GM12878 (cell line): Measurements from ENCODE around the gene PLD3. TPM values are rescaled to one million over a fixed set of nuclear protein-coding genes. Genes with fewer than 3 reads are reported as not detected.

ENCODE experiments used
- ATAC-seq: fragments of 200-7000 bp; cut with Tn5 transposase; 3 replicates; pipeline ENCODE4 v1.9.1; 2020; ENCODE audit warnings: mild to moderate bottlenecking, moderate library complexity
- BruUV-seq: library from RNA; stranded (reverse); fragments of 400-500 nt; replicated peaks from 2 replicates; lab custom pipeline; 2021; lab: Mats Ljungman, UMichigan
- CTCF ChIA-PET: fragments of 300-600 bp; sonication (Branson Sonifier 250); formaldehyde crosslinking; extraction: SDS; loops from one replicate; lab custom pipeline; 2021; ENCODE audit warnings: inconsistent platforms; lab: Yijun Ruan, JAX
- POLR2A ChIA-PET: fragments of 350-600 bp; formaldehyde crosslinking; extraction: SDS; loops from one replicate; lab custom pipeline; 2021; ENCODE audit warnings: inconsistent platforms; lab: Charles Lee
- RAD21 ChIA-PET: fragments of 300-600 bp; sonication (Branson Sonifier 250); formaldehyde crosslinking; loops from one replicate; lab custom pipeline; 2023; ENCODE audit warnings: antibody characterized with exemption; ENCODE audit not compliant: unreplicated experiment; lab: Charles Lee
- SMC1A ChIA-PET: fragments of 300-600 bp; sonication (Branson Sonifier 250); formaldehyde crosslinking; loops from one replicate; lab custom pipeline; 2023; ENCODE audit not compliant: unreplicated experiment, uncharacterized antibody; lab: Charles Lee
- DNase-seq: peaks from one replicate; pipeline ENCODE4 v3.0.0-alpha.2; 2011; ENCODE audit warnings: low read depth, low spot score
- FAIRE-seq: peaks from 3 replicates; lab custom pipeline; 2011; peaks lifted over from hg19 to GRCh38; lab: Jason Lieb, UNC
- H2AFZ ChIP-seq: 2 replicates; pipeline ENCODE4 v1.6.0; 2011; ENCODE audit warnings: low read depth, low read length, control low read depth; ENCODE audit not compliant: control insufficient read depth
- H3K27ac ChIP-seq: 2 replicates; pipeline ENCODE4 v1.5.1; 2011; ENCODE audit warnings: control low read depth; ENCODE audit not compliant: control insufficient read depth, insufficient read depth
- H3K27me3 ChIP-seq, 2 experiments: replicated peaks in 1 of 2; 2 replicates each; pipeline versions ENCODE4 v1.6.0 to v1.6.1; 2011; ENCODE audit warnings: low read length in 1 of 2; ENCODE audit not compliant: control insufficient read depth in 2 of 2, insufficient read depth in 2 of 2
- H3K36me3 ChIP-seq, 2 experiments: 2 replicates each; pipeline ENCODE4 v1.5.1; 2011; ENCODE audit warnings: low read length in 1 of 2; ENCODE audit not compliant: control insufficient read depth in 2 of 2, insufficient read depth in 2 of 2
- H3K4me1 ChIP-seq: 2 replicates; pipeline ENCODE4 v1.6.1; 2011; ENCODE audit warnings: mild to moderate bottlenecking, low read length, moderate library complexity, mixed read lengths; ENCODE audit not compliant: control insufficient read depth, insufficient read depth
- H3K4me2 ChIP-seq: 2 replicates; pipeline ENCODE4 v1.6.0; 2011; ENCODE audit warnings: control low read depth; ENCODE audit not compliant: control insufficient read depth, insufficient read depth
- H3K4me3 ChIP-seq: fragments of 200-600 bp; sonication (generic); 2 replicates; pipeline ENCODE4 v1.5.1; 2016
- H3K79me2 ChIP-seq: 2 replicates; pipeline ENCODE4 v1.6.0; 2011; ENCODE audit warnings: low read length; ENCODE audit not compliant: control insufficient read depth, insufficient read depth
- H3K9ac ChIP-seq: 2 replicates; pipeline ENCODE4 v1.8.0; 2011; ENCODE audit warnings: low read length, control low read depth, mixed read lengths; ENCODE audit not compliant: control insufficient read depth, insufficient read depth
- H3K9me3 ChIP-seq: replicated peaks from 3 replicates; pipeline ENCODE4 v1.5.1; 2011; ENCODE audit warnings: mild to moderate bottlenecking, low read length; ENCODE audit not compliant: control insufficient read depth, insufficient read depth
- H4K20me1 ChIP-seq: 2 replicates; pipeline ENCODE4 v1.6.0; 2011; ENCODE audit not compliant: control insufficient read depth, insufficient read depth
- BCL11A ChIP-seq: IDR thresholded peaks from 2 replicates; pipeline ENCODE4 v1.6.1; 2011; ENCODE audit warnings: low read depth, low read length
- CBFB ChIP-seq: IDR thresholded peaks from 2 replicates; pipeline ENCODE4 v1.6.1; 2016; ENCODE audit warnings: antibody characterized with exemption, low read depth
- CHD1 ChIP-seq: IDR thresholded peaks from 2 replicates; pipeline ENCODE4 v1.6.1; 2012; ENCODE audit warnings: low read depth, low read length, improper control_type of control experiment
- DPF2 ChIP-seq: fragments of 450-650 bp; IDR thresholded peaks from 2 replicates; pipeline ENCODE4 v1.6.1; 2017; ENCODE audit warnings: mild to moderate bottlenecking
- EED ChIP-seq: sonication (generic); IDR thresholded peaks from 2 replicates; pipeline ENCODE4 v1.6.1; 2016; ENCODE audit warnings: antibody characterized with exemption, low read depth
- ETV6 ChIP-seq, 2 experiments: fragments of 450-650 bp in 1 of 2; IDR thresholded peaks in 1 of 2; conservative IDR thresholded peaks in 1 of 2; 2 replicates each; pipeline ENCODE4 v1.6.1; 2014; ENCODE audit warnings: antibody characterized with exemption in 1 of 2, borderline replicate concordance in 1 of 2, low read depth in 1 of 2, mild to moderate bottlenecking in 1 of 2, moderate library complexity in 1 of 2
- IRF3 ChIP-seq: fragments of 450-650 bp; IDR thresholded peaks from 2 replicates; pipeline ENCODE4 v1.6.1; 2014; ENCODE audit warnings: mild to moderate bottlenecking
- IRF4 ChIP-seq: IDR thresholded peaks from 2 replicates; pipeline ENCODE4 v1.6.1; 2011; ENCODE audit warnings: low read depth, low read length
- NR2C2 ChIP-seq: IDR thresholded peaks from 2 replicates; pipeline ENCODE4 v1.6.1; 2011; ENCODE audit warnings: borderline replicate concordance, low read depth; ENCODE audit not compliant: control insufficient read depth, insufficient read length
- PBX3 ChIP-seq: IDR thresholded peaks from 2 replicates; pipeline ENCODE4 v1.6.1; 2011; ENCODE audit warnings: mild to moderate bottlenecking, low read depth, low read length, moderate library complexity; ENCODE audit not compliant: insufficient replicate concordance
- RBBP5 ChIP-seq: fragments of 200-600 bp; sonication (generic); conservative IDR thresholded peaks from 2 replicates; pipeline ENCODE4 v1.6.1; 2016
- RCOR1 ChIP-seq: conservative IDR thresholded peaks from 2 replicates; pipeline ENCODE4 v1.6.1; 2012; ENCODE audit warnings: low read depth, low read length, improper control_type of control experiment
- YBX1 ChIP-seq: fragments of 450-650 bp; IDR thresholded peaks from 2 replicates; pipeline ENCODE4 v1.6.1; 2016; ENCODE audit warnings: antibody characterized with exemption
- WGBS: methylation state at CpG from one replicate; pipeline ENCODE4 v1.1.6; 2016; ENCODE audit warnings: low lambda C conversion rate; ENCODE audit not compliant: insufficient replicate concordance, insufficient coverage; ENCODE audit errors: missing lambda C conversion rate; 5-methylcytosine and 5-hydroxymethylcytosine counted together
- in situ Hi-C: fragments of 300-500 bp; cut with MboI; formaldehyde crosslinking; loops from 9 replicates; pipeline ENCODE4 v1.14.3; 2018; ENCODE audit warnings: mixed read lengths
- intact Hi-C: fragments of 100-400 bp; cut with micrococcal nuclease; formaldehyde crosslinking; loops from one replicate; pipeline ENCODE4 v1.14.2; 2022; ENCODE audit not compliant: unreplicated experiment
- polyA plus RNA-seq, 11 experiments: library from polyadenylated mRNA; depleted of rRNA in 4 of 11; unstranded in 6 of 11; stranded (reverse) in 5 of 11; fragments of >200 nt; fragmentation: Nextera tagmentation in 4 of 11; fragmentation: Illumina TruSeq in 1 of 11; extraction: Ambion mirVana in 4 of 11; extraction: Trizol in 1 of 11; gene quantifications; 1 replicate in 1 of 11; 2 replicates in 10 of 11; pipeline versions ENCODE4 v1.2.1 to v1.2.3, GENCODE V29; 2011 to 2016; ENCODE audit warnings: inconsistent platforms in 2 of 11, missing spikeins in 2 of 11, low read depth in 1 of 11
- total RNA-seq, 4 experiments: library from RNA; depleted of rRNA in 3 of 4; stranded (reverse); fragments of >200 nt in 3 of 4; fragmentation: Illumina TruSeq in 1 of 4; extraction: Trizol in 1 of 4; gene quantifications; 2 replicates each; pipeline versions ENCODE4 v1.2.1 to v1.2.3, GENCODE V29; 2013 to 2021
- TF ChIP-seq, protein P1 (sequence below): fragments of 450-650 bp; IDR thresholded peaks from 2 replicates; pipeline ENCODE4 v1.6.1; 2016; ENCODE audit warnings: mild to moderate bottlenecking, moderate library complexity, borderline replicate concordance
- TF ChIP-seq, protein P2 (sequence below): fragments of 450-650 bp; IDR thresholded peaks from 2 replicates; pipeline ENCODE4 v1.6.1; 2017; ENCODE audit warnings: mild to moderate bottlenecking

The PLD3 gene
- total and polyA plus RNA-seq, 10 of the 15 experiments (the other 5 are each of a cell fraction or from before 2014, with no cell fraction given), result 1.3 to 134 (median 72.7) TPM

DNA sequence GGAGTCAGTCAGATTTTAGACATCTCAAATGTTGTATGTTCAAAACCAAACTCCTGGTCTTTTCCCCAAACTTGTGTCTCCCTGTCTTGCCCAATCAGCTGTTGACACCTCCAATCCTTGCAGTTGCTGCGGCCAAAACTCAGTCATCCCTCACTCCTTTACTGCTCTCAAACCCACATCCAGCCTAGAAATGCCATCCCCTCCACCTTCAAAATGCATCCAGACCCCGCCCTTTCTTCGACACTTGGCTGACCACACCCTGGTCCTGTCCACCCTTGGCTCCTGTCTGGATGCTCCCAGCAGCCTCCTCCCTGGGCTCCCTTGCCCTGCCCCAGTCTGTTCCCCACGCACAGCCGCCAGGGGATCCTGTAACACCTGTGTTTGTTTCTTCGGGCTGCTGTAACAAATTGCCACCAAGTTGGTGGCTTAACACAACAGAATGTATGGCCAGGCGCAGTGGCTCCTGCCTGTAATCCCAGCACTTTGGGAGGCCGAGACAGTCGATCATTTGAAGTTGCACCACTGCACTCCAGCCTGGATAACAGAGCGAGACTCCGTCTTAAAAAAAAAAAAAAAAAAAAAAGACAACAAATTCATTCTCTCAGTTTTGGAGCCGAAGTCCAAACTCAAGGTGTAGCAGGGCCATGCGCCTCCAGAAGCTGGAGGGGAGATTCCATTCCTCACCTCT, 11.7 kb downstream of the PLD3 start (continued):
- TF ChIP-seq, protein P1, sequence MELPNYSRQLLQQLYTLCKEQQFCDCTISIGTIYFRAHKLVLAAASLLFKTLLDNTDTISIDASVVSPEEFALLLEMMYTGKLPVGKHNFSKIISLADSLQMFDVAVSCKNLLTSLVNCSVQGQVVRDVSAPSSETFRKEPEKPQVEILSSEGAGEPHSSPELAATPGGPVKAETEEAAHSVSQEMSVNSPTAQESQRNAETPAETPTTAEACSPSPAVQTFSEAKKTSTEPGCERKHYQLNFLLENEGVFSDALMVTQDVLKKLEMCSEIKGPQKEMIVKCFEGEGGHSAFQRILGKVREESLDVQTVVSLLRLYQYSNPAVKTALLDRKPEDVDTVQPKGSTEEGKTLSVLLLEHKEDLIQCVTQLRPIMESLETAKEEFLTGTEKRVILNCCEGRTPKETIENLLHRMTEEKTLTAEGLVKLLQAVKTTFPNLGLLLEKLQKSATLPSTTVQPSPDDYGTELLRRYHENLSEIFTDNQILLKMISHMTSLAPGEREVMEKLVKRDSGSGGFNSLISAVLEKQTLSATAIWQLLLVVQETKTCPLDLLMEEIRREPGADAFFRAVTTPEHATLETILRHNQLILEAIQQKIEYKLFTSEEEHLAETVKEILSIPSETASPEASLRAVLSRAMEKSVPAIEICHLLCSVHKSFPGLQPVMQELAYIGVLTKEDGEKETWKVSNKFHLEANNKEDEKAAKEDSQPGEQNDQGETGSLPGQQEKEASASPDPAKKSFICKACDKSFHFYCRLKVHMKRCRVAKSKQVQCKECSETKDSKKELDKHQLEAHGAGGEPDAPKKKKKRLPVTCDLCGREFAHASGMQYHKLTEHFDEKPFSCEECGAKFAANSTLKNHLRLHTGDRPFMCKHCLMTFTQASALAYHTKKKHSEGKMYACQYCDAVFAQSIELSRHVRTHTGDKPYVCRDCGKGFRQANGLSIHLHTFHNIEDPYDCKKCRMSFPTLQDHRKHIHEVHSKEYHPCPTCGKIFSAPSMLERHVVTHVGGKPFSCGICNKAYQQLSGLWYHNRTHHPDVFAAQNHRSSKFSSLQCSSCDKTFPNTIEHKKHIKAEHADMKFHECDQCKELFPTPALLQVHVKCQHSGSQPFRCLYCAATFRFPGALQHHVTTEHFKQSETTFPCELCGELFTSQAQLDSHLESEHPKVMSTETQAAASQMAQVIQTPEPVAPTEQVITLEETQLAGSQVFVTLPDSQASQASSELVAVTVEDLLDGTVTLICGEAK, result no peak
- TF ChIP-seq DPF2 (no peak), RCOR1 (no peak), CBFB (no peak)

DNA sequence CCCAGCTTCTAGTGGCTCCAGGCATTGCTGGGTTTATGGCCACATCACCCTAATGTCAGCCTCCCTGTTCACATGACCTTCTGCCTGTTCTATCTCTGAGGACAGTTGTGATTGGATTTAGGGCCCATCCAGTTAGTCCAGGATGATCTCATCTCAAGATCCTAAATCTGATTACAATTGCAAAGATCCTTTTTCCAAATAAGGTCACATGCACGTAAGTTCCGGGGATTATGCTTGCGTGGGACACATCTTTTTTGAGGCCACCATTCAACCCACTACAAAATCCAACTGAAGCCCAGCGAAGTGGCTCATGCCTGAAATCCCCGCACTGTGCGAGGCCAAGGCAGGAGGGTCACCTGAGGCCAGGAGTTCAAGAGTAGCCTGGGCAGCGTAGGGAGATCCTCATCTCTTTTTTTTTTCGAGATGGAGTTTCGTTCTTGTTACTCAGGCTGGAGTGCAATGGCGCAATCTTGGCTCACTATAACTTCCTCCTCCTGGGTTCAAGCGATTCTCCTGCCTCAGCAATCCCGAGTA, 12.3 kb downstream of the PLD3 start:
- FAIRE-seq, result no peak
- no peak for TF ChIP-seq YBX1
- no peak for TF ChIP-seq NR2C2
- no peak for TF ChIP-seq BCL11A
- TF ChIP-seq IRF4, result no peak
- no peak for TF ChIP-seq PBX3
- TF ChIP-seq EED, result no peak
- TF ChIP-seq CHD1, result no peak
- TF ChIP-seq, protein P2, sequence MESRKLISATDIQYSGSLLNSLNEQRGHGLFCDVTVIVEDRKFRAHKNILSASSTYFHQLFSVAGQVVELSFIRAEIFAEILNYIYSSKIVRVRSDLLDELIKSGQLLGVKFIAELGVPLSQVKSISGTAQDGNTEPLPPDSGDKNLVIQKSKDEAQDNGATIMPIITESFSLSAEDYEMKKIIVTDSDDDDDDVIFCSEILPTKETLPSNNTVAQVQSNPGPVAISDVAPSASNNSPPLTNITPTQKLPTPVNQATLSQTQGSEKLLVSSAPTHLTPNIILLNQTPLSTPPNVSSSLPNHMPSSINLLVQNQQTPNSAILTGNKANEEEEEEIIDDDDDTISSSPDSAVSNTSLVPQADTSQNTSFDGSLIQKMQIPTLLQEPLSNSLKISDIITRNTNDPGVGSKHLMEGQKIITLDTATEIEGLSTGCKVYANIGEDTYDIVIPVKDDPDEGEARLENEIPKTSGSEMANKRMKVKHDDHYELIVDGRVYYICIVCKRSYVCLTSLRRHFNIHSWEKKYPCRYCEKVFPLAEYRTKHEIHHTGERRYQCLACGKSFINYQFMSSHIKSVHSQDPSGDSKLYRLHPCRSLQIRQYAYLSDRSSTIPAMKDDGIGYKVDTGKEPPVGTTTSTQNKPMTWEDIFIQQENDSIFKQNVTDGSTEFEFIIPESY, result no peak
- no peak for TF ChIP-seq IRF3
- no peak for TF ChIP-seq RBBP5
- TF ChIP-seq ETV6 (conservative IDR thresholded peaks at IDR 0.05 in 1 of 2, IDR thresholded peaks at IDR 0.05 in 1 of 2; ENCODE audit: borderline replicate concordance in 1 of 2, low read depth in 1 of 2), result no peak

More for the DNA sequence above, 12.3 kb downstream of the PLD3 start:
- WGBS, result 96% methylated on average over 12 of the region's 12 CpGs
- ChIA-PET SMC1A (no interaction called here), CTCF (no interaction called here), RAD21 (no interaction called here), POLR2A (no interaction called here)
- intact Hi-C loops, result no loop called here
- Histone ChIP-seq H3K4me3 (no peak overlapping the region), H3K9me3 (no peaks in the 10 kb centered on the region), H3K79me2 (peaks cover 9% of the 10 kb centered on the region), H4K20me1 (no peaks in the 10 kb centered on the region), H2AFZ (no peak overlapping the region), H3K4me1 (peaks cover 35% of the 10 kb centered on the region), H3K4me2 (no peak overlapping the region), H3K27me3 (no peaks in the 10 kb centered on the region), H3K9ac (no peak overlapping the region), H3K36me3 (no peaks in the 10 kb centered on the region), H3K27ac (no peak overlapping the region)
- no TSS peak for BruUV-seq
- DNase-seq, result no peak
- in situ Hi-C loops, result no loop called here
- ATAC-seq, result no peak
